H1 (cell line): ENCODE results near the gene ROGDI. TPM values are rescaled to one million over a fixed set of nuclear protein-coding genes. Genes with fewer than 3 reads are reported as not detected.

Source experiments
- EZH2 ChIP-seq: fragments of 200-600 bp; sonication (generic); IDR thresholded peaks from 2 replicates; pipeline ENCODE4 v1.7.1; 2012; ENCODE audit warnings: low read depth, mild to moderate bottlenecking, moderate library complexity, low read length, inconsistent platforms; ENCODE audit not compliant: severe bottlenecking
- SUZ12 ChIP-seq: fragments of 200-600 bp; sonication (generic); IDR thresholded peaks from 2 replicates; pipeline ENCODE4 v1.6.1; 2012; ENCODE audit warnings: mild to moderate bottlenecking, inconsistent platforms, low read length, moderate library complexity, mixed read lengths
- polyA plus RNA-seq, 7 experiments: library from polyadenylated mRNA; depleted of rRNA in 3 of 7; stranded (reverse) in 5 of 7; unstranded in 2 of 7; fragments of >200 nt in 5 of 7; fragments of 200-250 nt in 2 of 7; gene quantifications; 1 replicate in 5 of 7; 2 replicates in 1 of 7; 4 replicates in 1 of 7; pipeline versions ENCODE4 v1.2.1 to v1.2.3, GENCODE V29; 2011 to 2013; ENCODE audit warnings: missing spikeins in 2 of 7, mixed read lengths in 2 of 7
- total RNA-seq: library from RNA; stranded (reverse); fragmentation: NEBNext Ultra II Directional; extraction: Animal tissue kit (Norgen Biotek cat#: 25700); gene quantifications from 2 replicates; pipeline ENCODE4 v1.2.1, GENCODE V29; 2021

Gene ROGDI
- total and polyA plus RNA-seq, 2 of the 8 experiments (the other 6 are each of a cell fraction or from before 2014, with no cell fraction given), result 27.4 to 68.4 TPM

DNA sequence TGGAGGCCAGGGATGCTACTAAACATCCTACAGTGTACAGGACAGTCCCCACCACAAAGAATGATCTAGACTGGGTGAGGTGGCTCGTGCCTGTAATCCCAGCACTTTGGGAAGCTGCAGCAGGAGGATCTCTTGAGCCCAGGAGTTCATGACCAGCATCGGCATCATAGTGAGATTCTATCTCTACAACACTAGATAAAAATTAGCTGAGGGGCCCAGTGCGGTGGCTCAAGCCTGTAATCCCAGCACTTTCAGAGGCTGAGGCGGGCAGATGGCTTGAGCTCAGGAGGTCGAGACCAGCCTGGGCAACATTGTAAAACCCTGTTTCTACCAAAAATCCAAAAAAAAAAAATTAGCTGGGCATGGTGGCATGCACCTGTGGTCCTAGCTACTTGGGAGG lies 30.1 kb downstream of the ROGDI start (continued):
- TF ChIP-seq EZH2 (no peak), SUZ12 (no peak)
